Cardiac atrium fibroblast (primary cell): ENCODE data around the gene RELL1. TPM values are rescaled to one million over a fixed set of nuclear protein-coding genes. Genes with fewer than 3 reads are reported as not detected.

Experiments used
- total RNA-seq: library from RNA; depleted of rRNA; stranded (reverse); fragments of >200 nt; gene quantifications from 2 replicates; pipeline ENCODE4 v1.2.3, GENCODE V29; 2015

Gene RELL1, protein sequence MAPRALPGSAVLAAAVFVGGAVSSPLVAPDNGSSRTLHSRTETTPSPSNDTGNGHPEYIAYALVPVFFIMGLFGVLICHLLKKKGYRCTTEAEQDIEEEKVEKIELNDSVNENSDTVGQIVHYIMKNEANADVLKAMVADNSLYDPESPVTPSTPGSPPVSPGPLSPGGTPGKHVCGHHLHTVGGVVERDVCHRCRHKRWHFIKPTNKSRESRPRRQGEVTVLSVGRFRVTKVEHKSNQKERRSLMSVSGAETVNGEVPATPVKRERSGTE
- total RNA-seq = 59.0 and 63.2 TPM in 2 replicates

DNA sequence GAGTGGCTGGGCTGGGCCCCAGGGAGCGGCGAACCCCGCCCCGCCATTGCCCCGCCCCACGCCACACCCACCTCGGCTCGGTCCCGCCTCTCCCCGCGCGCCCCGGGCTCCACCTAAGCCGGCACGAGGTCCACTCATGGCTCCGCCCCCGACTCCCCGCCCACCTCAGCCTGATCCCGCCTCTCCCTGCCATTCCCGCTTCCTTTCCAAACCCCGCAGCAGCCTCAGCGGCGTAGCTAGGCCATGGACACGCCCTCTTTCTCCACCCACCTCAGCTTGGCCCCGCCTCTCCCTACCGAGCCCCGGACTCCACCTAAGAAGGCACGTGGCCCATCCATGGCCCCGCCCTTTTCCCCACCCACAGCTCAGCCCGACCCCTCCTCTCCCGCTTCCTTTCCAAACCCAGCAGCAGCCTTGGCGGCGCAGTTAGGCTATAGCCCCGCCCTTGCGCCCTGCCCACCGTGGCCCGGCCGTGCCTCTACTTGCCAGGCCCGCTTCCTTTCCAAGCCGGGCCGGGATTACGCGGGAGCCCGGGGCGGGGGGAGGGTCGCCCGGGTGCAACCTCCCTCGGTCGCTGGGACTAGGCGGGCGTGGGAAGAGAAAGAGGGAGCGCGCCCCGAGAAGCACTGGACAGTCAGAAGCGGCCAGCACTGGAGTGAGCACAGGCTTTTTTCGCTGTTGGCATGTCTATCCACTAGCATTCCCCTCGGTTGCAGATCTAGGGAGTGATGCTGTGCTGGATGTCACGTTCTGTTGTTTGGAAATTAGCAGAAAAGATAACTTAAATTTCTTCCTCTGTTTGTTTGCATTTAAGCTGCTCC lies at the start of gene RELL1:
RELL1 (minus strand) TSS at position 4 of the 821 bp plus-strand sequence. CDS start 89 bp downstream, outside the sequence.

Other genes with a start within 250 kb of the RELL1 start
- 23.5 and 24.9 TPM in 2 replicates for gene PGM2, start 140.3 kb upstream of the RELL1 start, total RNA-seq
- gene TBC1D1, start 204.7 kb upstream of the RELL1 start, total RNA-seq = 57.2 and 60.1 TPM in 2 replicates